B cell (primary cell): Measurements from ENCODE around the gene BATF3. TPM values are rescaled to one million over a fixed set of nuclear protein-coding genes. Genes with fewer than 3 reads are reported as not detected.

Experiments used
- ATAC-seq: fragments of 200-7000 bp; cut with Tn5 transposase; one replicate; pipeline ENCODE4 v1.10.0; 2021; ENCODE audit warnings: low read depth, mild to moderate bottlenecking, moderate number of reproducible peaks, moderate library complexity
- CTCF ChIA-PET: fragments of 350-600 bp; sonication (Branson Sonifier 250); formaldehyde crosslinking; loops from one replicate; lab custom pipeline; 2021; ENCODE audit warnings: antibody characterized with exemption, inconsistent platforms; lab: Charles Lee
- POLR2A ChIA-PET: fragments of 350-600 bp; sonication (Branson Sonifier 250); formaldehyde crosslinking; loops from one replicate; lab custom pipeline; 2021; ENCODE audit warnings: antibody characterized with exemption; lab: Charles Lee
- DNase-seq: peaks from one replicate; pipeline ENCODE4 v3.0.0; 2013
- H2AFZ ChIP-seq: 2 replicates; pipeline ENCODE4 v1.6.1; 2012; ENCODE audit warnings: mild to moderate bottlenecking, low read depth, low read length; ENCODE audit not compliant: insufficient read depth, poor library complexity, severe bottlenecking
- H3K27ac ChIP-seq, 2 donors: 1 replicate in 1 of 2; 2 replicates in 1 of 2; pipeline ENCODE4 v1.5.1; 2012 to 2013; ENCODE audit warnings: low read length in 2 of 2, mild to moderate bottlenecking in 2 of 2, moderate library complexity in 1 of 2
- H3K27me3 ChIP-seq, 4 experiments: fragments of 200-600 bp in 1 of 4; sonication (generic) in 1 of 4; replicated peaks in 1 of 4; 1 replicate in 2 of 4; 2 replicates in 2 of 4; pipeline versions ENCODE4 v1.6.1 to v1.7.0; 2013 to 2016; ENCODE audit warnings: low read length in 3 of 4, mild to moderate bottlenecking in 2 of 4, mixed read lengths in 1 of 4, moderate library complexity in 1 of 4; ENCODE audit not compliant: insufficient read depth in 4 of 4, control insufficient read depth in 3 of 4; ENCODE audit errors: control extremely low read depth in 1 of 4
- H3K36me3 ChIP-seq, 2 experiments: replicated peaks in 1 of 2; 1 replicate in 1 of 2; 2 replicates in 1 of 2; pipeline versions ENCODE4 v1.6.1 to v1.7.1; 2013; ENCODE audit warnings: low read length in 1 of 2; ENCODE audit not compliant: insufficient read depth in 2 of 2, control insufficient read depth in 1 of 2; ENCODE audit errors: control extremely low read depth in 1 of 2, extremely low read depth in 1 of 2
- H3K4me1 ChIP-seq, 2 donors: fragments of 200-600 bp in 1 of 2; sonication (generic) in 1 of 2; 1 replicate in 1 of 2; 2 replicates in 1 of 2; pipeline versions ENCODE4 v1.5.1 to v1.6.1; 2013 to 2017; ENCODE audit warnings: low read length in 2 of 2; ENCODE audit not compliant: control insufficient read depth in 2 of 2, insufficient read depth in 2 of 2
- H3K4me2 ChIP-seq: replicated peaks from 2 replicates; pipeline ENCODE3; 2012; ENCODE audit warnings: mild to moderate bottlenecking, low read depth, low read length; ENCODE audit not compliant: poor library complexity, severe bottlenecking
- H3K4me3 ChIP-seq, 5 experiments: fragments of 200-600 bp in 1 of 5; sonication (generic) in 1 of 5; 1 replicate in 3 of 5; 2 replicates in 2 of 5; pipeline versions ENCODE4 v1.5.1 to v1.7.0; 2011 to 2016; ENCODE audit warnings: low read length in 4 of 5, mild to moderate bottlenecking in 4 of 5, low read depth in 2 of 5, control low read depth in 1 of 5, moderate library complexity in 1 of 5; ENCODE audit not compliant: insufficient read depth in 1 of 5; ENCODE audit errors: control extremely low read depth in 1 of 5, extremely low read depth in 1 of 5
- H3K79me2 ChIP-seq: fragments of 200-600 bp; sonication (generic); one replicate; pipeline ENCODE4 v1.6.0; 2016; ENCODE audit warnings: low read length; ENCODE audit not compliant: control insufficient read depth, insufficient read depth
- H3K9ac ChIP-seq: fragments of 200-600 bp; sonication (generic); 2 replicates; pipeline ENCODE4 v1.6.1; 2017; ENCODE audit warnings: mild to moderate bottlenecking, low read length, moderate library complexity
- H3K9me3 ChIP-seq, 3 donors: one replicate each; pipeline versions ENCODE4 v1.6.1 to v1.7.1; 2013; ENCODE audit warnings: low read length in 2 of 3; ENCODE audit not compliant: control insufficient read depth in 2 of 3, insufficient read depth in 1 of 3; ENCODE audit errors: control extremely low read depth in 1 of 3
- H4K20me1 ChIP-seq: 2 replicates; pipeline ENCODE4 v1.6.0; 2012; ENCODE audit warnings: mild to moderate bottlenecking, low read length; ENCODE audit not compliant: insufficient read depth, control insufficient read depth, poor library complexity, severe bottlenecking
- H3K27ac Mint-ChIP-seq: one replicate; pipeline ENCODE4 v1.8.0; 2021; ENCODE audit warnings: mixed read lengths
- H3K27me3 Mint-ChIP-seq: one replicate; pipeline ENCODE4 v1.8.0; 2021; ENCODE audit warnings: mixed read lengths
- H3K4me1 Mint-ChIP-seq: one replicate; pipeline ENCODE4 v1.8.0; 2021; ENCODE audit warnings: mixed read lengths
- H3K4me3 Mint-ChIP-seq: one replicate; pipeline ENCODE4 v1.8.0; 2021; ENCODE audit warnings: mixed read lengths
- H3K9me3 Mint-ChIP-seq: one replicate; pipeline ENCODE4 v1.8.0; 2022; ENCODE audit warnings: mixed read lengths; ENCODE audit not compliant: insufficient read depth
- EZH2 ChIP-seq: IDR thresholded peaks from 2 replicates; pipeline ENCODE4 v1.6.1; 2012; ENCODE audit warnings: borderline replicate concordance, low read depth, mild to moderate bottlenecking, moderate library complexity, low read length; ENCODE audit not compliant: insufficient read depth, poor library complexity, severe bottlenecking
- WGBS: methylation state at CpG from one replicate; pipeline ENCODE4 v1.1.5; 2013; ENCODE audit warnings: missing lambda C conversion rate; ENCODE audit not compliant: insufficient coverage; 5-methylcytosine and 5-hydroxymethylcytosine counted together
- intact Hi-C: fragments of 100-400 bp; cut with micrococcal nuclease; formaldehyde crosslinking; loops from one replicate; pipeline ENCODE4 v1.10.0; 2022
- polyA plus RNA-seq: library from polyadenylated mRNA; depleted of rRNA; stranded (reverse); fragments of >200 nt; gene quantifications from 2 replicates; pipeline ENCODE4 v1.2.3, GENCODE V29; 2012
- total RNA-seq, 2 donors: library from RNA; stranded (reverse); fragments of 120-200 nt in 1 of 2; gene quantifications; 1 replicate in 1 of 2; 2 replicates in 1 of 2; pipeline versions ENCODE4 v1.2.3 to v1.2.4, GENCODE V29; 2013 to 2022
- TF ChIP-seq, protein P1 (sequence below): fragments of 200-600 bp; IDR thresholded peaks from one replicate; pipeline ENCODE4 v1.8.0; 2022; ENCODE audit warnings: antibody characterized with exemption, mild to moderate bottlenecking

BATF3 gene
- total and polyA plus RNA-seq, 2 donors (not counting 1 experiment from before 2014, with no cell fraction given) = 0.36 to 1.9 TPM

DNA sequence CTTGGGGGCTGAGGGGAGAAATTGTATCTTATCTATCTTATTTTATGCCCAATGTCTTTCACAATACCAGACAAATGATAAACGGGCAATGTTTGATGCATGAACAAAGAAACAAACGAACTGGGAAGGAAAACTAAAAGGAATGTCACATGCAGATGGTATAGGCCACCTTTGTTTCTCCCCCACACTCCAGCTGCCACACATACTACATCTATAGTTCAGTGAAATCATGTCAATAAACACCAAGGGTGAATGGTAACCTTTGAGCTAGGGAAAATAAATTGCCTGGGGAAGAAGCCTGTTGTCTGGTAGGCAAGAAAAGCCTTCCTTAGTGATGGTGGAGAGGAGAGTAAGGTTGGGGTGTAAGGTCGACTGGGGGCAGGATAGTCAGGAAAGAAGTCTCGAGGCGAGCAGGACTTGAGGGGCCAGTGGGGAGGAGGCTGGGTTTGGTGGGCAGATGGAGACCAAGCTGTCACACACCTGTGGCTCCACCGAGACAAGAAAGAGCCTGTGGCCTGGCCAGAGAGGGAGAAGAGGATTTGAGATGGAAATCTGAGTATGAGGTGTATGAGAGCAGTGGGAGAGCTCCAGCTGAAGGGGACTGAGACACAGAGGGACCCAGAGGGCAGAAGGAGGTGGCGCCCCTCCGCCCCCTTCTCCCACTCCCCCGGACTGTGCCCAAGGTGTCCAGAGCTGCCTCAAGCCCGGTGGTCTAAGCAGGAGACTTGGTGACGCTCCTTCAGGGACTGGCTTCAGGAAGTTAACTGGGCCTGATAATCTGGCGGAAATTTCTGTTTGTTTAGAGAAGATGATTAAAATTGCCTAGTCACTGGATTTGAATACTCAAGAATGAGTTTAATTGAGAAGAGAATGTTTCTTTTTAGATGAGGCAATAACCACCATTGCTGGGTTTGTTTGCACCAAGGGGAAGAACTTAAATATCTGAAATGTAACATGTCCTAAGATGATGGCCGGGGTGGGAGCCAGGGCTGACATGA, 53.8 kb downstream of the BATF3 start:
- H3K4me1 ChIP-seq = no peaks in the 10 kb centered on the region
- Mint-ChIP-seq H3K4me1 (no peaks in the 10 kb centered on the region), H3K4me3 (no peak overlapping the region), H3K27me3 (peaks cover 6% of the 10 kb centered on the region), H3K27ac (no peak overlapping the region), H3K9me3 (no peaks in the 10 kb centered on the region)
- no peaks in the 10 kb centered on the region for H3K36me3 ChIP-seq
- ChIA-PET CTCF (interaction anchor here (0.8 kb wide), 1 partner anchor 169 kb away, joined by 3 read pairs; no protein-coding TSS in a partner anchor), POLR2A (no interaction called here)
- ATAC-seq (no peak), DNase-seq (no peak)
- H3K27ac ChIP-seq = no peak overlapping the region
- no peak overlapping the region for H2AFZ ChIP-seq
- H3K4me3 ChIP-seq = no peak overlapping the region
- H4K20me1 ChIP-seq = no peaks in the 10 kb centered on the region
- TF ChIP-seq, protein P1, sequence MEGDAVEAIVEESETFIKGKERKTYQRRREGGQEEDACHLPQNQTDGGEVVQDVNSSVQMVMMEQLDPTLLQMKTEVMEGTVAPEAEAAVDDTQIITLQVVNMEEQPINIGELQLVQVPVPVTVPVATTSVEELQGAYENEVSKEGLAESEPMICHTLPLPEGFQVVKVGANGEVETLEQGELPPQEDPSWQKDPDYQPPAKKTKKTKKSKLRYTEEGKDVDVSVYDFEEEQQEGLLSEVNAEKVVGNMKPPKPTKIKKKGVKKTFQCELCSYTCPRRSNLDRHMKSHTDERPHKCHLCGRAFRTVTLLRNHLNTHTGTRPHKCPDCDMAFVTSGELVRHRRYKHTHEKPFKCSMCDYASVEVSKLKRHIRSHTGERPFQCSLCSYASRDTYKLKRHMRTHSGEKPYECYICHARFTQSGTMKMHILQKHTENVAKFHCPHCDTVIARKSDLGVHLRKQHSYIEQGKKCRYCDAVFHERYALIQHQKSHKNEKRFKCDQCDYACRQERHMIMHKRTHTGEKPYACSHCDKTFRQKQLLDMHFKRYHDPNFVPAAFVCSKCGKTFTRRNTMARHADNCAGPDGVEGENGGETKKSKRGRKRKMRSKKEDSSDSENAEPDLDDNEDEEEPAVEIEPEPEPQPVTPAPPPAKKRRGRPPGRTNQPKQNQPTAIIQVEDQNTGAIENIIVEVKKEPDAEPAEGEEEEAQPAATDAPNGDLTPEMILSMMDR = no peak
- no peak for TF ChIP-seq EZH2
- 87% methylated on average over 10 of the region's 13 CpGs for WGBS
- no peaks in the 10 kb centered on the region for H3K27me3 ChIP-seq
- intact Hi-C loops = no loop called here
- no peak overlapping the region for H3K9ac ChIP-seq
- H3K79me2 ChIP-seq = no peaks in the 10 kb centered on the region
- peaks cover 0 to 1% (median 0%) of the 10 kb centered on the region in 3 donors for H3K9me3 ChIP-seq
- no peak overlapping the region for H3K4me2 ChIP-seq
